Hematopoietic multipotent progenitor cell treated with erythropoietin and hydrocortisone succinate and interleukin-3 and kit ligand, for 4 days (in vitro differentiated cells): ENCODE results near the gene GPD1.

Experiments
- DNase-seq: peaks from one replicate; pipeline ENCODE4 v3.0.0-alpha.2; 2015

The GPD1 gene

GRCh38 chr12:50103767-50104321 lies at the start of gene GPD1:
Gene GPD1, plus strand, starts transcription at chr12:50104008. Its CDS starts 43 bp downstream, at chr12:50104051.
- peak; percentile 71 for DNase-seq

GRCh38 chr12:50055831-50056638 lies 47.8 kb upstream of the GPD1 start:
- peak; percentile 77 for DNase-seq

- DNase-seq: no peak
These were observed 47.2 kb upstream of the GPD1 start for GRCh38 chr12:50056639-50056976.

GRCh38 chr12:50057000-50057841 lies 46.6 kb upstream of the GPD1 start, which contains the start of gene ASIC1:
Gene ASIC1, plus strand, starts transcription at chr12:50057596. Its CDS starts 1,171 bp downstream, at chr12:50058767.
- peak; percentile 61 for DNase-seq

- no peak for DNase-seq
These were observed 45.7 kb upstream of the GPD1 start for GRCh38 chr12:50057896-50058670.

GRCh38 chr12:50058743-50059312 lies 45.0 kb upstream of the GPD1 start:
- no peak for DNase-seq

GRCh38 chr12:50059440-50060119 lies 44.2 kb upstream of the GPD1 start:
- DNase-seq: peak; percentile 63

GRCh38 chr12:50060120-50060468 lies 43.7 kb upstream of the GPD1 start:
- DNase-seq: no peak

GRCh38 chr12:50061171-50061570 lies 42.6 kb upstream of the GPD1 start:
- DNase-seq: no peak

GRCh38 chr12:50061946-50062686 lies 41.7 kb upstream of the GPD1 start:
- no peak for DNase-seq

GRCh38 chr12:50062728-50063460 lies 40.9 kb upstream of the GPD1 start:
- DNase-seq: peak; percentile 31

GRCh38 chr12:50065726-50066310 lies 38.0 kb upstream of the GPD1 start:
- DNase-seq: no peak

- no peak for DNase-seq
These were observed 37.4 kb upstream of the GPD1 start for GRCh38 chr12:50066402-50066801.

- DNase-seq: no peak
These were observed 34.7 kb upstream of the GPD1 start for GRCh38 chr12:50069069-50069468.

GRCh38 chr12:50069539-50069938 lies 34.3 kb upstream of the GPD1 start:
- no peak for DNase-seq

GRCh38 chr12:50070314-50071060 lies 33.3 kb upstream of the GPD1 start:
- DNase-seq: peak; percentile 90

- DNase-seq: no peak
These were observed 31.5 kb upstream of the GPD1 start for GRCh38 chr12:50072198-50072907.

- DNase-seq: no peak
These were observed 30.6 kb upstream of the GPD1 start for GRCh38 chr12:50073206-50073605.

- no peak for DNase-seq
These were observed 30.1 kb upstream of the GPD1 start for GRCh38 chr12:50073712-50074111.
